ENCODE measurements around the gene DNAH1.

- TF ChIP-seq POLR2A (IDR thresholded peaks at IDR 0.05) (no peak), CTCF (IDR thresholded peaks at IDR 0.05 in 4 of 5, conservative IDR thresholded peaks at IDR 0.05 in 1 of 5) (no peak)
Observed at GRCh38 chr3:52315977-52316764, at the start of gene DNAH1.
